Caco-2 (cell line): ENCODE results near the gene TMPRSS4. TPM values are rescaled to one million over a fixed set of nuclear protein-coding genes. Genes with fewer than 3 reads are reported as not detected.

ENCODE experiments used
- BruUV-seq: library from RNA; stranded (reverse); fragments of 400-500 nt; replicated peaks from 2 replicates; lab custom pipeline; 2021; lab: Mats Ljungman, UMichigan
- CTCF ChIA-PET: fragments of 300-600 bp; sonication (Branson Sonifier 250); formaldehyde crosslinking; loops from one replicate; lab custom pipeline; 2022; ENCODE audit warnings: antibody characterized with exemption; lab: Charles Lee
- POLR2A ChIA-PET: fragments of 300-600 bp; sonication (Branson Sonifier 250); formaldehyde crosslinking; loops from one replicate; lab custom pipeline; 2022; ENCODE audit warnings: antibody characterized with exemption; lab: Charles Lee
- DNase-seq, 2 experiments: peaks; one replicate each; pipeline versions ENCODE4 v3.0.0 to v3.0.0-alpha.2; 2020 to 2022
- H3K27me3 ChIP-seq: replicated peaks from 2 replicates; pipeline ENCODE4 v1.6.0; 2011; ENCODE audit warnings: low read length; ENCODE audit not compliant: control insufficient read depth, insufficient read depth
- H3K36me3 ChIP-seq: 2 replicates; pipeline ENCODE4 v1.5.1; 2011; ENCODE audit warnings: low read length; ENCODE audit not compliant: control insufficient read depth, insufficient read depth
- H3K4me1 ChIP-seq: fragments of 250-450 bp; sonication (Bioruptor Pico); 2 replicates; pipeline ENCODE4 v1.5.1; 2020; ENCODE audit warnings: mild to moderate bottlenecking
- H3K4me3 ChIP-seq: 2 replicates; pipeline ENCODE4 v1.5.1; 2011; ENCODE audit warnings: low read depth, mild to moderate bottlenecking, control low read depth, low read length
- H3K9me3 ChIP-seq: fragments of 250-450 bp; sonication (Bioruptor Pico); 2 replicates; pipeline ENCODE4 v1.5.1; 2020; ENCODE audit warnings: mild to moderate bottlenecking, moderate library complexity
- H3K27ac Mint-ChIP-seq: one replicate; pipeline ENCODE4 v1.8.0; 2022; ENCODE audit warnings: mixed read lengths; ENCODE audit not compliant: unreplicated experiment
- H3K27me3 Mint-ChIP-seq: one replicate; pipeline ENCODE4 v1.8.0; 2022; ENCODE audit warnings: mixed read lengths; ENCODE audit not compliant: insufficient read depth, unreplicated experiment
- H3K36me3 Mint-ChIP-seq: one replicate; pipeline ENCODE4 v1.8.0; 2022; ENCODE audit warnings: mild to moderate bottlenecking, mixed read lengths; ENCODE audit not compliant: insufficient read depth, unreplicated experiment
- H3K4me1 Mint-ChIP-seq: one replicate; pipeline ENCODE4 v1.8.0; 2022; ENCODE audit warnings: low read depth, mixed read lengths; ENCODE audit not compliant: unreplicated experiment
- H3K4me3 Mint-ChIP-seq: one replicate; pipeline ENCODE4 v1.8.0; 2022; ENCODE audit warnings: mild to moderate bottlenecking, moderate library complexity, mixed read lengths; ENCODE audit not compliant: unreplicated experiment
- H3K9me3 Mint-ChIP-seq: one replicate; pipeline ENCODE4 v1.8.0; 2022; ENCODE audit warnings: mixed read lengths; ENCODE audit not compliant: unreplicated experiment
- CTCF ChIP-seq, 2 experiments: fragments of 200-600 bp in 1 of 2; IDR thresholded peaks; 1 replicate in 1 of 2; 2 replicates in 1 of 2; pipeline versions ENCODE4 v1.5.1 to v1.8.0; 2011 to 2022; ENCODE audit warnings: antibody characterized with exemption in 1 of 2, control low read depth in 1 of 2, inconsistent platforms in 1 of 2, low read depth in 1 of 2, low read length in 1 of 2, mild to moderate bottlenecking in 1 of 2, moderate library complexity in 1 of 2; ENCODE audit not compliant: insufficient read depth in 1 of 2, severe bottlenecking in 1 of 2, unreplicated experiment in 1 of 2
- intact Hi-C: fragments of 100-400 bp; cut with micrococcal nuclease; formaldehyde crosslinking; loops from one replicate; pipeline ENCODE4 v1.10.0; 2022; ENCODE audit not compliant: unreplicated experiment
- total RNA-seq: library from RNA; stranded (reverse); gene quantifications from 2 replicates; pipeline ENCODE4 v1.2.3, GENCODE V29; 2022

Gene TMPRSS4
- total RNA-seq, 1 experiment from 2014 or later = 86.4 TPM

- peaks cover 7% of the 10 kb centered on the region for H3K36me3 Mint-ChIP-seq
- peak overlapping the region; percentile 16 for H3K4me3 Mint-ChIP-seq
- H3K4me3 ChIP-seq = no peak overlapping the region
- peaks cover 4% of the 10 kb centered on the region; the same call in 1 of the 2 replicates for H3K36me3 ChIP-seq
- H3K4me1 ChIP-seq = peaks cover 67% of the 10 kb centered on the region
- H3K27me3 Mint-ChIP-seq = no peaks in the 10 kb centered on the region
- ChIA-PET CTCF (interaction anchor here (0.5 to 1.5 kb wide), 12 partner anchors 10 to 278 kb away, joined by 3 to 19 read pairs (median 4); partner anchors contain the start of gene TMPRSS4), POLR2A (interaction anchor here (0.6 to 1.0 kb wide), 3 partner anchors 11 to 19 kb away, joined by 4 to 8 read pairs (median 5); partner anchors contain the start of gene TMPRSS4)
- TF ChIP-seq CTCF (IDR thresholded peaks at IDR 0.05; ENCODE audit: insufficient read depth in 1 of 2, low read depth in 1 of 2, low read length in 1 of 2, severe bottlenecking in 1 of 2, unreplicated experiment in 1 of 2) = no peak
- no peaks in the 10 kb centered on the region for H3K9me3 Mint-ChIP-seq
- no peaks in the 10 kb centered on the region for H3K9me3 ChIP-seq
- no peaks in the 10 kb centered on the region for H3K27me3 ChIP-seq
- TSS peak; percentile 1 for BruUV-seq
- DNase-seq = no peak
- H3K27ac Mint-ChIP-seq = peak overlapping the region; percentile 7
- intact Hi-C loops = no loop called here
- peaks cover 55% of the 10 kb centered on the region for H3K4me1 Mint-ChIP-seq
These were observed 18.6 kb downstream of the TMPRSS4 start for GRCh38 chr11:118095493-118095892.

GRCh38 chr11:118095967-118096367 is 19.1 kb downstream of the TMPRSS4 start:
- Mint-ChIP-seq H3K36me3 (peaks cover 7% of the 10 kb centered on the region), H3K9me3 (no peaks in the 10 kb centered on the region), H3K4me3 (peak overlapping the region; percentile 16), H3K4me1 (peaks cover 51% of the 10 kb centered on the region), H3K27ac (peak overlapping the region; percentile 7), H3K27me3 (no peaks in the 10 kb centered on the region)
- no TSS peak for BruUV-seq
- intact Hi-C loops = loop anchor here (1.0 kb wide), 2 partner anchors 20 to 49 kb away; no protein-coding TSS in a partner anchor
- ChIA-PET CTCF (interaction anchor here (0.5 to 1.5 kb wide), 12 partner anchors 10 to 279 kb away, joined by 3 to 19 read pairs (median 4); partner anchors contain the start of gene TMPRSS4), POLR2A (interaction anchor here (0.6 to 1.0 kb wide), 3 partner anchors 12 to 19 kb away, joined by 4 to 8 read pairs (median 5); partner anchors contain the start of gene TMPRSS4)
- Histone ChIP-seq H3K4me3 (no peak overlapping the region), H3K4me1 (peaks cover 64% of the 10 kb centered on the region), H3K27me3 (no peaks in the 10 kb centered on the region), H3K9me3 (no peaks in the 10 kb centered on the region), H3K36me3 (peaks cover 4% of the 10 kb centered on the region; the same call in 1 of the 2 replicates)
- DNase-seq = peak in 1 of 2 experiments; percentile 60
- TF ChIP-seq CTCF (IDR thresholded peaks at IDR 0.05; ENCODE audit: insufficient read depth in 1 of 2, low read depth in 1 of 2, low read length in 1 of 2, severe bottlenecking in 1 of 2, unreplicated experiment in 1 of 2) = peak in 1 of 2 experiments; percentile 18

GRCh38 chr11:118098996-118099837 is 22.3 kb downstream of the TMPRSS4 start:
- no peaks in the 10 kb centered on the region for H3K9me3 Mint-ChIP-seq
- no peak overlapping the region for H3K27ac Mint-ChIP-seq
- Histone ChIP-seq H3K4me3 (no peak overlapping the region), H3K9me3 (no peaks in the 10 kb centered on the region), H3K4me1 (peaks cover 32% of the 10 kb centered on the region), H3K27me3 (no peaks in the 10 kb centered on the region), H3K36me3 (peaks cover 6% of the 10 kb centered on the region; the same call in 1 of the 2 replicates)
- H3K27me3 Mint-ChIP-seq = no peaks in the 10 kb centered on the region
- CTCF ChIA-PET = no interaction called here
- no peak overlapping the region for H3K4me3 Mint-ChIP-seq
- H3K36me3 Mint-ChIP-seq = peaks cover 7% of the 10 kb centered on the region
- peaks cover 26% of the 10 kb centered on the region for H3K4me1 Mint-ChIP-seq
- no TSS peak for BruUV-seq
- POLR2A ChIA-PET = no interaction called here
- intact Hi-C loops = no loop called here
- TF ChIP-seq CTCF (IDR thresholded peaks at IDR 0.05; ENCODE audit: insufficient read depth in 1 of 2, low read depth in 1 of 2, low read length in 1 of 2, severe bottlenecking in 1 of 2, unreplicated experiment in 1 of 2) = no peak
- DNase-seq = peak in 1 of 2 experiments; percentile 43
